DMS79 treated with DMSO at 0.1 percent for 48 hours (cell line): Measurements from ENCODE around the gene LRMDA.
A peak's percentile ranks its signal among the peaks of the same experiment; 100 is the strongest.
"Not testable (repeated sequence)": the region's sequence is repeated elsewhere in the genome, so short reads cannot be mapped to it uniquely, and the experiment has no call there.

Source experiments
- DNase-seq: peaks from one replicate; lab custom pipeline; 2025; lab: John Stamatoyannopoulos, UW

Gene LRMDA

DNA sequence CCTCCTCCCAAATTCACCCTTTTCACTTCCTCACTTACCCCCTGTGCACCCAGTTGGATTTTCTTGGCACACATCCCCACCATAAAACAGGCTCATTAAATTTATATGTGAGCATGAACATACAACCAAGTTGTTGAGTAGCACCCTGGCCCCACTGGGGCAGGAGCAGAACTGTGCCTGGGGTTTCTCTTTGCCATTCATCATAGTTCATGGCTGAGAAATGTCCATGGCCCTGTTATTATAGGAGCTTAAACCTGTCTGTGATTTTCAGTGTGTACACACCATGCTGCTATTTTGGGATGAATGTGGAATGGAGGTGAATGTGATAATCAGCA is 618.8 kb downstream of the LRMDA start:
- DNase-seq: no peak

- DNase-seq: no peak
Observed at GRCh38 chr10:76051007-76051936, 619.8 kb downstream of the LRMDA start.

DNA sequence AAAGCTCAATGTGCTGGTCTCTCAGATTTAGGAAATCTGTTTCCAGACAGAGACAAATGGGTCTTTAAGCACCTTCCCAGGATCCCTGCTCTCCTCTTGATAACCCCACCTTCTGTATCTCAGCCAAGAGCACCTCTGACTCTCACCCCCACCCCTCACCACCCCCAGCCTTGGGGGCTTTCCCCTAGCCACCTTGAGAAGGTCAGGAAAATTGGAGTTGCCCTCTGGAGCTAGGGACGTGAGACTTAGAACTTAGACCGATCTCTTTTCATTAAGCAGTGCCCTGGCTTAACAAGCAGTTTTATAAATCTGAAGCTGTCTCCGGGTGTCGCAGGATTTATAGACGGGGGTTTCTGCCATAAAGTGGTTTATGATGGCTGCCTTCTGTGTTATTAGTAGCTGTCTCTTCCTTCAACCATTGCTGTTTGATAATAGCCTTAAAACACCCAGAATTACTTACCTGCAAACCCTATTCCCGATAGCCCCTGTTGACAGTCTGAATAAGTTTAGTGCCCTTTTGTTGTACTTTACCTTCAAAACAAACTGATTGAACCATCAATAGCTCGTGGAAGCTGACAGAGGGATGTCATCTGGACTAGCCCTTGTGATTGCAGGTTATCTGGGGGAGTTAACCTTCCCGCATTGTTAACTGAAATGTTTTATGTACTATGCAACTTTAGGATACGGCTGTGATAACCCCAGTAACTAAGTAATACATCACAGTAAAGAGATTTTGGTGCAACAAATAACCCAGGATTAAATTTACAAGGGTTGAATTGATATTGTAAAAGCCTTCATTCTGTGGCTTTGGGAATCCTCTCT is 621.5 kb downstream of the LRMDA start:
- DNase-seq: no peak

DNA sequence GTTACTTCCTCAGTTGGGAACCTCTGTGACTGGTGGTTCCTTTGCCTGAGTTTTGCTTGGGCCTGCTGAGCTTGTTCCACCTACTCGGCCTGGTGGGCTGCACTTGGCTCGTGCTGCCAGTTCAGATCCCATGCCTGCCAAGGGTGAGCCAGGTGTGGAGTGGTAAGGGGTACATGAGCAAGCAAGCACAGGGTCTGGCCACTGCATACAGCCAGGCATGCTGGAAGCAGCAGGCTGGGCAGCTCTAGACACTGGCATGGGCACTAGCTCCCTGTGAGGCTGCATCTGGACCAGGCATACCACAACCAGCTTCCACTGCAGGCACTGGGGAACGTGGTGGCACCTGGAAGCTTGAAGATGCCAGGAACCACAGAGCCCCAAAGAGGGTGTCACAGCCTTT is 624.0 kb downstream of the LRMDA start:
- DNase-seq: no peak

- DNase-seq: no peak
Observed at GRCh38 chr10:76055963-76056362, 624.5 kb downstream of the LRMDA start.

DNA sequence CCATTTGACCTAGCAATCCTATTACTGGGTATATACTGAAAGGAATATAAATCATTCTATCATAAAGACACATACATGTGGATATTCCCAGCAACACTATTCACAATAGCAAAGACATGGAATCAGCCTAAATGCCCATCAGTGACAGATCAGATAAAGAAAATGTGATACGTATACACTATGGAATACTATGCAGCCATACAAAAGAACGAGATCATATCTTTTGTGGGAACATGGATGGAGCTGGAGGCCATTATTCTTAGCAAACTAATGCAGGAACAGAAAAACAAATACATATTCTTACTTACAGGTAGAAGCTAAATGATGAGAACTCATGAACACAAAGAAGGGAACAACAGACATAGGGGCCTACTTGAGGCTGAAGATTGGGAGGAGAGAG is 629.6 kb downstream of the LRMDA start:
- not testable (repeated sequence) for DNase-seq

GRCh38 chr10:76066457-76066856 is 635.0 kb downstream of the LRMDA start:
- DNase-seq: no peak

- DNase-seq: no peak
Observed at GRCh38 chr10:76067447-76067846, 636.0 kb downstream of the LRMDA start.

DNA sequence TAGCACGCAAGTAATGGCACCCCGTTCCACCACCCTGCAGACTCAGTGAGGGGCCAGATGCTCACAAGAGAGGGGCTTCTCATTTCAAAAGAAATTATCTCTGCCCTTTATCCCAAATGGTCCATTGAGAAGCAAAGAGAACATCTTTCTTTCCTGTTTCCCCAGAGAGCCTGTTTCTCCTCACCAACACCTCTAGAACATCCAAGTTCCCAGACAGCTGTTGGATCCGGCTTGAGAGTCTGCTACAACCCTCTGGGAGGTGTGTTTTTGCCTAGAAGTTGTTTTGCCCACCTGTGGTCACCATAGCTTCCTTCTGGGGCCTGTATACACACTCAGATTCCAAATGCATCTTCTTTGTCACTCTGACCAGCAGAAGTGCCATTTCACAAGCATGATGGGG is 637.4 kb downstream of the LRMDA start:
- no peak for DNase-seq

- no peak for DNase-seq
Observed at GRCh38 chr10:76070916-76071315, 639.5 kb downstream of the LRMDA start.

DNA sequence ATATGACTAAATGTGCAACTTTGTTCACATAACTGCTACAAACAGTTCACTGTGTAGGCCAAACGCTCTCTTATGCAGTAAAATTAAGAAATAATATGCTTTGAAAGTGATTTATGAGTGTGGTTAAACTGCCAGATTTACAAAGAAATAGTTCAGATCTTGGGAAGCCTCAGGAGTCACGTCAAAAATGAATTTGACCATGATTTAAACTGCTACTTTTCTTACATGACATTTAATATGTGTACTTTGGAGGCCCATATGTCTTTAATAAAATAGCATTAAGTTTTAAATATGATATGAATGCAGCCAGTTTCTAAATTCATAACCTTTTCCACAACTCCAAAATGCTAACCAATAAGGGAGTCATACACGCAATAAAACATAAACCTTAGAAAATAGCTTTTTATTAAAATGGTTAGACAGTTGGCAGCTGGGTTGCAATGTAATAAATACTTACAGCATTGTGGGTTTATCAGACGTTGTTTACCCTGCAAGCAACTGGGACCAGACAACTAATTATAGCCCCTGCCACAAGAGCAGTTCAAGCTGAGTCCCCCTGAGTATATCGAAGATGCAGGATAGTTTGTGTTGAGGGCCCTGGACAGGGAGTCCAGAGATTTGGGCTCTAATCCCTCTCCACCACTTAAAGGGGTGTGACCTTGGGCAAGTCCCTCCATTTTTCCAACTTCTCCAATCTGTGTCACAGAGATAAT is 640.4 kb downstream of the LRMDA start:
- no peak for DNase-seq

- DNase-seq: no peak
Observed at GRCh38 chr10:76072384-76072783, 641.0 kb downstream of the LRMDA start.

DNA sequence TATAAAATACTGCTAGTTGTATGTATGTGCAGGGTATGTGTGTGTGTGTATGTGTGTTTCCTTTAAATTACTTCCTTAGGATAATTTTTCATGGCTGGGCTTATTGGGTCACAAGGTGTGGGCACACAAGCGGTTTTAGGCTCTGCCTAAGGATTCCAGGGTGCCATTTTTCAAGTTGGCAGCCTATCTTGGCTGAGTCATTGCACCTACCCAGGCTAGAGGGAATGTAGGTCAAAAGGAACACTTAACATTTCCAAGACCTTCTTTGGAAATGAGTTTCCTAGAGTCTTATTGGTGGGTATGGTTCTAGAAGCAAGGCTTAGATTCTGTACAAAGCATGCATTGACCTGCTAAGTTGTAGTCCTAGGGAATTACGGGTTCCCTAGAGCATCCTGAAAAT is 642.1 kb downstream of the LRMDA start:
- no peak for DNase-seq

DNA sequence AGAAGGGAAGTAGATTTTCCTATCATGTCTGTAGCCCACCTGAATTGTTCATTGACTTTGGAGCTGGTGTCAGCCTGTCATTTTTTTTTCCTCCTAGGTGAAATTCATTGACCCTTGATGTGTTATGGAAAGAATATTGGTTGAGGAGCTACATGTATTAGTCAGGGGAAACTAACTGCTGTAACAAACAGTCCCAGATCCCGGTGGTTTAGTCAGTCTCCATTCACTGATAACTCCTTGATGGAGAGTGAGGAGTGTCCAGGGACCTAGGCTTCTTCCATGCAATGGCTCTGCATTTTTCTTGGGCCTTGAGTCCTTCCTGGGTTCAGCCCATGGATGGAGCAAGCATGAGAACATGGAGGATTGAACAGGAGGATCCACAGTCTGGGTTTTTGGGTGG is 643.2 kb downstream of the LRMDA start:
- no peak for DNase-seq

- peak; percentile 9 for DNase-seq
Observed at GRCh38 chr10:76080451-76080850, 649.0 kb downstream of the LRMDA start.

DNA sequence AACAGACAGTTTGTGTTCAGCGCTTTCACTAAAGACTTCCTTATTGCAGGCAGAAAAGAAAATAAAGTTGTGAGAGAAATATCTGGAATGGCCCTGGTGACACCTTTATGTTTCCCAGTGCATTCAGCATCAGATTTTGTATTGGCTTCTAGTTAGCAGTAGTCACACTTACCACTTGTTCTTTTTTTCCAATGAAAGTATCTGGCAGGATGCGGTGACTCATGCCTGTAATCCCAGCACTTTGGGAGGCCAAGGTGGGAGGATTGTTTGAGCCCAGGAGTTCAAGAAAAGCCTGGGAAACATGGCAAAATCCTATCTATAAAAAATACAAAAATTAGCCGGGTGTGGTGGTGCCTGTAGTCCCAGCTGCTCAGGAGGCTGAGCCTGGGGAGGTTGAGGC is 649.6 kb downstream of the LRMDA start:
- no peak for DNase-seq

DNA sequence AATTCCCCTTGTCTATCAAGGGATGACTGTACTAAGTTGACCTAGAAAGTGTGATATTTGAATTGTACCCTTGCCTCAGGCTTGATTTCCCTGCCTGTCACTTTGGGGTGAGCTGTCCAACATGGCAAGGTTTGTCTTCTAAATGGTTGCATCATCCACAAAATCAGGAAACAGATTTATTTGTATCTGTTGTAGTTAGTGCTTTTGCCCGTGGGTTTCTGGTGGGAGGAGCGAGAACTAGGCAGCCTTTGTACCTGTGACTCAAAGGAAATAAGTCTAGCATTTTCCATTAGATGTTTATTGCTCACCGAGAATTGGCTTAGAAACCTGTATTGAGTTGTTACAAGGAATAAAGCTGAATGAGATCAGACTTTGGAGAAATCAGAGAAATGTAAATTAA is 650.8 kb downstream of the LRMDA start:
- no peak for DNase-seq

DNA sequence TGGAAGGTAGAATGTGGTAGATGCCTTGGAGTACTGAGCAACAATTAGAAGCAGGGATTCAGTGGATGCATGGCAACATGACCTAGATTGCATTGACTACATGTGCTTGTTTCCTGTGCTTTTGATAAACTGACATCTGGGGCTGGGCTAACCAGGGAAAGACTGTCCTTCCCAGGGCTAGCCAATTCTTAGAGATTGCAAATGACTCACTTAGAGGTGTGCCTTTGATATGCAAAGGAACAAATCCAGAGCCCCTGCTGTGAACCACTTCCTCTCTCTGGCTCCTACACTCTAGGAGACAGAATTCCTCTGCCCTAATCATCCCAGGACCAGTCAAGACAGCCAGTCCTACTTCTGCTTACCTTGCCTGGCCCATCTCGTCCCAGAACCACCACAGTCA is 651.5 kb downstream of the LRMDA start:
- DNase-seq: no peak

GRCh38 chr10:76085002-76085816 is 653.8 kb downstream of the LRMDA start:
- no peak for DNase-seq

DNA sequence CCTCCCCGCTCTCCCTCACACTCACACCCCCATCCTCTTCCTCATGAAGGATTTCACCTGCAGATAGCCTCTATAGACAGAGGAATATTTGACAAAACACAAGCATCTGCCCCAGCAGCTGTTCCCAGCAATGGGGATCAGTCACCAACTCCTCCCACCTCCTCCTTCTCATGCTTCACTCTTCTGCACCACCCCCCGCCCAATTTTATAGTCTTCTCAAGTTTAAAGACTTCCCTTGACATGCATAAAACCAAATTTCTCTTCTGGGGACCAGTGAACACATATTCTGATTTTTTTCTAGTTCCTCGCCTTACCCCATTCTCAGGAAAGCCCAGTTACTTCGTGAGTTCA is 654.4 kb downstream of the LRMDA start:
- DNase-seq: no peak

DNA sequence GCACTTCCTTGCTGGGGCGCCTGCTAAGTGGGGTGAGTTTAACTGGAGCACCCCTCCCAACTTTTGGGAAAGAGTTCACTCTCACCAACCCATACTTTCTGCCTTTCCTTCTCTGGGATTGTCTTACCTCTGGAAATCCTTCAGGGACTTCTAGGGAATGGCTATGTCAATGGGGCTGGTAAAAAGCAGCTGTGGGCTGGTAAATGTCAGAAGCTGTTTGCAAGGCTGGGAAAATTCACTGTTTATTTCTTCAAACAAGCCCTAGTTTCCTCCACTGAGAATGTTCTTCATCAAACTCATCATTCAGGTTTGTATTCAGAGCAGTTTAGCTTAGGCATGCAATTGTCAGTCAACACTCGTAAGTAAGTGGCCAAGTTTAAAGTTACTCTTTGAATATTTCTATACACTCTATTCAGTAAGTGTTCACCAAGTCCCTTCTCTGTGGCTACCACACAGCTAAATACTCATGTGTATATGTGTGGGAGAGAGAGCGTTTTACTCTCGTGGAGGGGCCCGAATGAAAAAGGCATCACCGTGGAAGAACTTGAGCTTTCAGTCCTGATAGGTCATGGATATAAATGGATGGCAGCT is 654.8 kb downstream of the LRMDA start:
- no peak for DNase-seq
